Measurements from ENCODE around the gene MPZL1.

DNA sequence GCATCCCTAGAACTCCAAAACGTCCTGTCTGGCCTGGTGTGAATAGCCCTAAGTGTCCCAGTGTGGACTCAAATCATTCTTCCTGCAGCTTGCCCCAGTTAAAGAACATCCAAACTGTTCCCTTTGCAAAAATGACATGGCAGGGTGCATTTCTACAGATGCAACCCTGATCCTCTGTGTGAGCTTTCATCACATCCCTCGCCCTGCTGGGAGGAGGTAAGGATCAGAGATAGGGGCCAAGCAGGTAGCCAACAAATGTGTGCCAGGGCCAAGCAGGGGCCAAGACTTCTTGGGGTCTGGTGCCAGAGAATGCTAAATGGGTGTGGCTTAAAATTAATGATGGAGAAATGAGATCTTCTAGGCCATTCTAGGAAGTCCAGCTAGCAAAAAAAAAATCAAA is 27.1 kb upstream of the MPZL1 start:
- no peak for TF ChIP-seq CTCF (IDR thresholded peaks at IDR 0.05 in 2 of 3, conservative IDR thresholded peaks at IDR 0.05 in 1 of 3; ENCODE audit: borderline replicate concordance in 1 of 3, insufficient read depth in 1 of 3, low read depth in 2 of 3, low read length in 2 of 3)
- TF ChIP-seq POLR2A (IDR thresholded peaks at IDR 0.05; ENCODE audit: borderline replicate concordance, extremely low read depth, insufficient read depth, insufficient read length) = no peak
- no peak for TF ChIP-seq YY1 (IDR thresholded peaks at IDR 0.05; ENCODE audit: extremely low read depth, insufficient replicate concordance, low read depth, low read length)
- TF ChIP-seq POLR2AphosphoS5 (IDR thresholded peaks at IDR 0.05; ENCODE audit: low read depth, low read length) = no peak
- TF ChIP-seq SP1 (IDR thresholded peaks at IDR 0.05; ENCODE audit: low read depth) = no peak
- no peak for TF ChIP-seq ZFX (IDR thresholded peaks at IDR 0.05)
- TF ChIP-seq, protein P1, sequence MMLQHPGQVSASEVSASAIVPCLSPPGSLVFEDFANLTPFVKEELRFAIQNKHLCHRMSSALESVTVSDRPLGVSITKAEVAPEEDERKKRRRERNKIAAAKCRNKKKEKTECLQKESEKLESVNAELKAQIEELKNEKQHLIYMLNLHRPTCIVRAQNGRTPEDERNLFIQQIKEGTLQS (IDR thresholded peaks at IDR 0.05) = no peak
- no peak for TF ChIP-seq CBX3 (IDR thresholded peaks at IDR 0.05; ENCODE audit: low read depth)
- TF ChIP-seq EZH2 (IDR thresholded peaks at IDR 0.05) = no peak
- TF ChIP-seq EGR1 (IDR thresholded peaks at IDR 0.05; ENCODE audit: low read depth) = no peak
